GM19397 (cell line): ENCODE data around the gene SEZ6L.
"Not testable (repeated sequence)": the region's sequence is repeated elsewhere in the genome, so short reads cannot be mapped to it uniquely, and the experiment has no call there.

Source experiments
- ATAC-seq: cut with Tn5 transposase; IDR thresholded peaks from one replicate; pipeline ENCODE4 v1.9.1; 2021; ENCODE audit warnings: mild to moderate bottlenecking, moderate library complexity; ENCODE audit not compliant: unreplicated experiment

SEZ6L gene

GRCh38 chr22:26377170-26377830, 208.0 kb downstream of the SEZ6L start:
- no peak for ATAC-seq

- no peak for ATAC-seq
Observed at GRCh38 chr22:26380072-26380830, 211.0 kb downstream of the SEZ6L start.

DNA sequence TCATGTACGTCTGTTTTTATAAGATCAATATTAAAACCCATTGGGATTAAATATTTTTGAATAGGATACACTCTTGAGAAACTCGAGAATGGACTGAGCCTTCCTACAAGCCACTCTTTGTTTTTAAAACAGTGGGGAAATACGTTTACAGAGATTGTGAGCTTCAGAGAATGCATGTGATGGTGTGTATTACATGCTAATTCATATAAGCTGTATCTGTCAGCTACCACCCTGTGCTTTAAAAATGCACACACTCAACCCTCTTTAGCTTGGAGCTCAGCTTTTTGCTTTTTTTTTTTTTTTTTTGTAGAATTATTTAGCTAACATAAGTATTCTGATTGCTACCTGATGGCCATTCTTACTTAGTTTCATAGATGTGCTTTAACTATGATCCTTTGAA, 213.5 kb downstream of the SEZ6L start:
- ATAC-seq: no peak

DNA sequence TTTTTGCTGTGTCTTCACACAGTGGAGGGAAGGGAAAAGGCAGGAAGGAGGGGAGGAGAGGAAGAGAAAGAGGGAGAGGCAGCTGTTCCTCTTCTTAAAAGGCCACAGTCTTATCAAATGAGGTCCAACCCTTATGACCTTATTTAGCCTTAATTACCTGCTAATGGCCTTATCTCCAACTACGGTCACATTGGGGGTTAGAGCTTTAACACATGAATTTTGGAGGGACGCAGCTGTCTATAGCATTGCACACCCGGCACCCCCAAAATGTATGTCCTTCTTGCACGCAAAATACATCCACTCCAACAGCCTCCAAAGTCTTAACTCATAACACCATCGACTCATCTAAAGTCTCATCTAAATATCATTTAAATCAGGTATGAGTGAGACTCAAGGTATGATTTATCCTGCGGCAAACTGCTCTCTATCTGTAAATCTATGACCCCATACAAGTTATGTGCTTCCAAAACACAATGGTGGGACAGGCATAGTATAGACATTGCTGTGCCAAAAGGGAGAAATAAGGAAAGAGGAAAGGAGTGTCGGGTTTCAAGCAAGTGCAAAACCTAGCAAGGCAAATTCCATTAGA, 214.8 kb downstream of the SEZ6L start:
- ATAC-seq: no peak

GRCh38 chr22:26385164-26385563, 215.9 kb downstream of the SEZ6L start:
- ATAC-seq: no peak

DNA sequence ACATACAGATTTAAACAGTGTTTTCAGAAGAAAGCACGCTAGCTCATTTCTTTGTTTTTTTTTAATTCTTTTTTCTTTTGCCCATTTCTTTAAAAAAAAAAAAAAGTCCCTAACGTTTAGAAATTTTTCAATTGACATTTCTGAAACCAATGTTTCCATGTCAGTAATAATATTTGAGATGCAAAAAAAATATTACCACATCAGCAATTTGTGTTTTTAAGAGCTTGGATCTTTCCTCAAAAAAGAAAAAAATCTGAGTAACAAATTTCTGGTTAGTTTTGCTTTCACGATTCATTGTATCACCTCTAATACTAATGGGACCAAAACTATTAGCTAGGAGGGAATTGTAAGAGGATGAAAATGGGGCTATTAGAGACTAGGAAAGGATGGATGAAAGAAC, 219.9 kb downstream of the SEZ6L start:
- ATAC-seq: no peak

- ATAC-seq: no peak
Observed at GRCh38 chr22:26391091-26391490, 221.8 kb downstream of the SEZ6L start.

- no peak for ATAC-seq
Observed at GRCh38 chr22:26391623-26392022, 222.4 kb downstream of the SEZ6L start.

- no peak for ATAC-seq
Observed at GRCh38 chr22:26393929-26394328, 224.7 kb downstream of the SEZ6L start.

DNA sequence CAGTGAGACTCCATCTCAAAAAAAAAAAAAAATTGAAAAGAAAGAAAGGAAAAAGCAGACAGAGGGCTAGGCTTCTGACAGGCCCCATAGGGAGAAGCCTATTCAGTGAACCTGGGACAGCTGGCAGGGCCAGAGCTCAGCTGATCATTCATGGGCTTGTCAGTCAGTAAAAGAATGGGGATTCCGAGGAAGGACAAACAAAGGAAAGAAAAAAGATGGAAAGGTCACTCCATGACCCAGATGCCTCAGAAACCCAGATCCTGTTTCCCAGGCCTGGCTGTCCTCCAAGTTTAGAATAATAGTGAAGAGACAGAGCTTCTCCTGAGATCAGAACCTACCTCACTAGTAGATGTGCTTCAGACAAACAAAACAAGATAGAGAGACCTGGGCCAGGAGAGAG, 225.5 kb downstream of the SEZ6L start:
- ATAC-seq: no peak

- ATAC-seq: no peak
Observed at GRCh38 chr22:26395926-26396325, 226.7 kb downstream of the SEZ6L start.

DNA sequence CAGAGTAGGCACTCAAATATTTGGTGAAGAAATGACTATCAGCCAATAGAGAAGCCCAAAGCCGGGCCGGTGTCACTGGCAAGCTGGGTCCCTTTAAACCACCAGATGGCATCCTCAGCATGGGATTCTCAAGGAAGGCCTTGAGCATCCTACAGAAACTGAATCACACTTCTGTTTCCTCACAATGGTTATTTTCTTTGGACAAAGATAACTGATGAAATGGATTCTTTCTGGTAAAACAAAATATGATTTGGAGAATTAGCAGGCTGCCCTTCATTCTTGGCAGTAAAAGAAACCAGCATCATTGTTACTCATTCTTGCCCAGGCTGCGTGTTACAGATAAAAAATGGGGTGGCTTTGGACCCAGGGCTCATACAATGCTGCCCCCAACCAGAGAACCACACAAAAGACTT, 229.5 kb downstream of the SEZ6L start:
- ATAC-seq: no peak

GRCh38 chr22:26399289-26399688, 230.0 kb downstream of the SEZ6L start:
- no peak for ATAC-seq

- no peak for ATAC-seq
Observed at GRCh38 chr22:26401726-26402125, 232.5 kb downstream of the SEZ6L start.

GRCh38 chr22:26404851-26405421, 235.7 kb downstream of the SEZ6L start:
- ATAC-seq: no peak

DNA sequence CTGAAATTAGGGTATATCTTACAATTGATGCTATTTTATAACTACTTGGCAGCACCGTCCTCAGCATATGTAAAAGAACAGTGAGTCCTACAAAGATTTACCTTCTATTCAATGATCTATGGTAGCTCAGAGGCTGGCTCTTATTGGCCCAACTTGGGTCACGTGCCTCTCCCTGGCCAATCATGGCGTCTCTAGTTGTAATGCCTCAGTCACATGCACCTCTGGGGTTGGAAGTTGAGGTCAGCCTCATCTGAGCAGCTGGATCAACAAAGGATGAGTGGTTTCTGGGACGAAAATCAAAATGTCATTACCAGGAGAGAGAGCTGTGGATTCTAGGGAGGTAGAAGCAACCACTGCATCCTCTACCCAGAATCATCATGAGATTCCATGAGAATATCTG, 236.9 kb downstream of the SEZ6L start:
- ATAC-seq: no peak

DNA sequence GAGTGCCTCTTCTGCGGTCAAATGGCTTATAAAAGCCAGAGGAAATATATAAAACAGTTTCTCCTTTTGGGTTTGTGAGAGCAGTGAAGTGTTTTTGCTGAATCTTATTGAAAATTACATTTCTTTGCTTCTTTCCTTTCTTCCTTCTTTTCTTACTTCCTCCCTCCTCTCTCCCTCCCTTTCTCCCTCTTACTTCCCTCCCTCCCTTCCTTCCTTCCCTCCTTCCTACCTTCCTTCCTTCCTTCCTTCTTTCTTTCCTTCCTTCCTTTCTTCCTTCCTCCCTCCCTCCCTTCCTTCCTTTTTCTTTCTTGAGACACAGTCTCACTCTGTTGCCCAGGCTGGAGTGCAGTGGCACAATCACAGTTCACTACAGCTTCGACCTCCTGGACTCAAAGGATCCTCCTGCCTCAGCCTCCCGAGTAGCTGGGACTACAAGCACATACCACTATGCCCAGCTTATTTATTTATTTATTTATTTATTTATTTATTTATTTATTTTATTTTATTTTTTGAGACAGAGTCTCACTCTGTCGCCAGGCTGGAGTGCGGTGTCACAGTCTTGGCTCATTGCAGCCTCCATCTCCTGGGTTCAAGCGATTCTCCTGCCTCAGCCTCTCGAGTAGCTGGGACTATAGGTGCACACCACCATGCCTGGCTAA, 239.4 kb downstream of the SEZ6L start:
- not testable (repeated sequence) for ATAC-seq

DNA sequence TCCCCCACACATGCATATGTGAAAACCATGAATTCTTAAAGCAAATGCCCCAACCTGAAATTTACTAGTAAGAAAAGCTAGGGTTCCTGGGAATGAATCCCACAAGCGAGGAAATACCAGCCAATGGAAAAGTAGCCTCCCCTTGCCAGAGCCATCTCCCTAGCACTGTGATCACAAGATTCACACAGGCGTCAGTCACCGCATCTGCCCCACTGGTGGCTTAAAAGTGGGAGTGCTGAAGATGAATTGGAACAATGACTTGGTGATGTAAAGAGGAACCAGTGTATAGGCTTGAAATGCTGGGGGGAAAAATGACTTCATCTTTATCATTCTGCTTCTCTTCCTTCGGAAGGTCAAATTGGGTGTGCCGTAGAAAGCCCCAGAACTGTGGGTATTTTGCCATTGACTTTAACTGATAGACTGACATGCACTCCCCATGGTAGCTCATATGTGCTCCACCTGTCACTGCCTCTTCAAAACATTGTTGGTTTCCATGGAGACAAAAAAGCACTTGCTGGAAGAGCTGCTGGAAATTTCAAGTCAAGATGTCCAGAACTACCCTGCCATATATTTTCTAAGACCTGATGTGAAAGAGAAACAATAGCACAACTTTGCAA, 240.6 kb downstream of the SEZ6L start:
- no peak for ATAC-seq

GRCh38 chr22:26410386-26410785, 241.1 kb downstream of the SEZ6L start:
- no peak for ATAC-seq

- no peak for ATAC-seq
Observed at GRCh38 chr22:26414347-26414746, 245.1 kb downstream of the SEZ6L start.

DNA sequence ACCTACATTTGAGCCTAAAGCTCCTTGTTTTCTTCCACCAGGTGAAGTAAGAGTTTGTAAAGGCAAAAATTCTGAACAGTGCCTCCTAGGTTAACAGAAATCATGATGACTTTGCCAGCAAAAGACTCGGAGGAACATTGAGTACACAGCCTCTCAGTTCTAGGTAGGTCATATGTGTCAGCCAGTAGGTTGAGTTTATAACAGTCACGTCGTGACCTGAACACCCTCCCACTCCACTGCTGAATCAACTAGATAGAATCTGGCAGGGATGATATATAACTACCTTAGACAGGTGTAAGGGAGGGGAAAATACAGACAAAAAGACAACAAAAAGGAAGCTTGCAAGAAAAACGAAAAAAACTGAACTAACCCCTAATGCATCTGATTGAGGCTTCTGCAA, 247.0 kb downstream of the SEZ6L start:
- no peak for ATAC-seq
